HepG2 (cell line): ENCODE results near the gene ECEL1. TPM values are rescaled to one million over a fixed set of nuclear protein-coding genes. Genes with fewer than 3 reads are reported as not detected.

Source experiments
- ATAC-seq: fragments of 200-7000 bp; cut with Tn5 transposase; 3 replicates; pipeline ENCODE4 v1.9.1; 2020; ENCODE audit warnings: mild to moderate bottlenecking, moderate library complexity
- BruUV-seq: library from RNA; stranded (reverse); fragments of 400-500 nt; replicated peaks from 2 replicates; lab custom pipeline; 2021; lab: Mats Ljungman, UMichigan
- CTCF ChIA-PET: fragments of 300-600 bp; formaldehyde crosslinking; extraction: SDS; loops from one replicate; lab custom pipeline; 2021; ENCODE audit warnings: low total read pairs, inconsistent platforms, low intra/inter-chr PET ratio; lab: Yijun Ruan, JAX
- POLR2A ChIA-PET: fragments of 350-600 bp; sonication (Branson Sonifier 250); formaldehyde crosslinking; loops from one replicate; lab custom pipeline; 2020; ENCODE audit warnings: antibody characterized with exemption, inconsistent platforms; lab: Yijun Ruan, JAX
- DNase-seq: peaks from one replicate; pipeline ENCODE4 v3.0.0-alpha.2; 2015; ENCODE audit warnings: low spot score
- FAIRE-seq: peaks from 3 replicates; lab custom pipeline; 2011; peaks lifted over from hg19 to GRCh38; lab: Jason Lieb, UNC
- H2AFZ ChIP-seq: one replicate; pipeline ENCODE4 v1.6.1; 2011; ENCODE audit warnings: low read length, inconsistent platforms
- H3K27ac ChIP-seq: fragments of 300-600 bp; 3 replicates; pipeline ENCODE4 v1.8.0; 2011; ENCODE audit warnings: mixed run types, mild to moderate bottlenecking, mixed read lengths, low read length, inconsistent platforms; ENCODE audit not compliant: insufficient read depth; ENCODE audit errors: extremely low read length
- H3K27me3 ChIP-seq, 2 experiments: fragments of 200-600 bp in 1 of 2; 2 replicates in 1 of 2; 3 replicates in 1 of 2; pipeline versions ENCODE4 v1.6.0 to v1.8.0; 2011; ENCODE audit warnings: low read length in 2 of 2, mild to moderate bottlenecking in 2 of 2, moderate library complexity in 2 of 2, inconsistent platforms in 1 of 2; ENCODE audit not compliant: insufficient read depth in 2 of 2, control insufficient read depth in 1 of 2
- H3K36me3 ChIP-seq, 2 experiments: fragments of 200-600 bp in 1 of 2; replicated peaks in 1 of 2; 2 replicates in 1 of 2; 3 replicates in 1 of 2; pipeline versions ENCODE4 v1.5.1 to v1.8.0; 2011; ENCODE audit warnings: low read length in 2 of 2, inconsistent platforms in 1 of 2; ENCODE audit not compliant: insufficient read depth in 2 of 2, control insufficient read depth in 1 of 2
- H3K4me1 ChIP-seq: 2 replicates; pipeline ENCODE4 v1.5.1; 2012; ENCODE audit warnings: low read length, inconsistent platforms; ENCODE audit not compliant: insufficient read depth
- H3K4me2 ChIP-seq: 2 replicates; pipeline ENCODE4 v1.6.0; 2011; ENCODE audit warnings: low read depth, low read length, inconsistent platforms
- H3K4me3 ChIP-seq, 3 experiments: fragments of 200-600 bp in 1 of 3; sonication (generic), shearing (Covaris generic) in 1 of 3; replicated peaks in 1 of 3; 2 replicates each; pipeline ENCODE4 v1.5.1; 2011 to 2016; ENCODE audit warnings: low read length in 3 of 3, inconsistent platforms in 2 of 3, low read depth in 2 of 3, mild to moderate bottlenecking in 2 of 3, control low read depth in 1 of 3, mixed read lengths in 1 of 3; ENCODE audit not compliant: insufficient read depth in 1 of 3
- H3K79me2 ChIP-seq: one replicate; pipeline ENCODE4 v1.6.1; 2011; ENCODE audit warnings: low read length, inconsistent platforms; ENCODE audit not compliant: insufficient read depth
- H3K9ac ChIP-seq: 2 replicates; pipeline ENCODE4 v1.6.0; 2011; ENCODE audit warnings: mild to moderate bottlenecking, low read depth, low read length, inconsistent platforms; ENCODE audit not compliant: insufficient read depth
- H3K9me3 ChIP-seq: 2 replicates; pipeline ENCODE4 v1.5.1; 2012; ENCODE audit warnings: mild to moderate bottlenecking, low read length
- H4K20me1 ChIP-seq: 2 replicates; pipeline ENCODE4 v1.6.0; 2011; ENCODE audit warnings: inconsistent platforms, mild to moderate bottlenecking, low read length, moderate library complexity; ENCODE audit not compliant: insufficient read depth
- AGO1 ChIP-seq: fragments of 200-400 bp; formaldehyde crosslinking; IDR thresholded peaks from 2 replicates; pipeline ENCODE4 v1.6.1; 2017; ENCODE audit warnings: mild to moderate bottlenecking, low read depth, low read length, moderate library complexity; ENCODE audit not compliant: poor library complexity, severe bottlenecking
- AKAP8 ChIP-seq: sonication (generic); formaldehyde crosslinking; IDR thresholded peaks from 2 replicates; pipeline ENCODE4 v1.5.1; 2020; ENCODE audit warnings: mild to moderate bottlenecking, missing genetic modification reagents
- ATF3 ChIP-seq: sonication (generic); formaldehyde crosslinking; IDR thresholded peaks from 2 replicates; pipeline ENCODE4 v1.4.0; 2020; ENCODE audit warnings: missing genetic modification reagents
- CTCF ChIP-seq: sonication (generic); formaldehyde crosslinking; IDR thresholded peaks from 2 replicates; pipeline ENCODE4 v1.5.0; 2020; ENCODE audit warnings: mild to moderate bottlenecking, missing genetic modification reagents, moderate library complexity
- FOXC1 ChIP-seq: sonication (generic); formaldehyde crosslinking; IDR thresholded peaks from 2 replicates; pipeline ENCODE4 v1.8.0; 2022; ENCODE audit warnings: mild to moderate bottlenecking, missing genetic modification reagents, borderline replicate concordance
- FOXO1 ChIP-seq: sonication (generic); formaldehyde crosslinking; IDR thresholded peaks from 2 replicates; pipeline ENCODE4 v1.4.0; 2020; ENCODE audit warnings: missing genetic modification reagents
- FOXO4 ChIP-seq: sonication (generic); formaldehyde crosslinking; conservative IDR thresholded peaks from 2 replicates; pipeline ENCODE4 v1.8.1; 2023; ENCODE audit warnings: missing genetic modification reagents
- MED1 ChIP-seq: sonication (generic); formaldehyde crosslinking; IDR thresholded peaks from 2 replicates; pipeline ENCODE4 v1.4.0; 2020; ENCODE audit warnings: missing genetic modification reagents
- MEIS2 ChIP-seq: sonication (generic); formaldehyde crosslinking; IDR thresholded peaks from 2 replicates; pipeline ENCODE4 v1.9.0; 2021; ENCODE audit warnings: mild to moderate bottlenecking, missing genetic modification reagents
- RAD21 ChIP-seq: fragments of 450-650 bp; formaldehyde crosslinking; IDR thresholded peaks from 2 replicates; pipeline ENCODE4 v1.5.0; 2020; ENCODE audit warnings: mild to moderate bottlenecking
- RARA ChIP-seq: IDR thresholded peaks from 2 replicates; pipeline ENCODE4 v1.6.1; 2016; ENCODE audit warnings: missing genetic modification reagents, missing compliant biosample characterization
- SP2 ChIP-seq: sonication (generic); formaldehyde crosslinking; IDR thresholded peaks from 2 replicates; pipeline ENCODE4 v1.5.1; 2020; ENCODE audit warnings: mild to moderate bottlenecking, missing genetic modification reagents
- STAG1 ChIP-seq: sonication (generic); formaldehyde crosslinking; IDR thresholded peaks from 2 replicates; pipeline ENCODE4 v1.4.0; 2020; ENCODE audit warnings: missing genetic modification reagents
- TP53 ChIP-seq: sonication (generic); formaldehyde crosslinking; conservative IDR thresholded peaks from 2 replicates; pipeline ENCODE4 v1.4.0; 2020; ENCODE audit warnings: missing genetic modification reagents
- ZFX ChIP-seq: sonication (generic); formaldehyde crosslinking; IDR thresholded peaks from 2 replicates; pipeline ENCODE4 v1.4.0; 2020; ENCODE audit warnings: mild to moderate bottlenecking, low read depth, missing genetic modification reagents, moderate library complexity
- ZFY ChIP-seq: sonication (generic); formaldehyde crosslinking; IDR thresholded peaks from 2 replicates; pipeline ENCODE4 v1.4.0; 2020; ENCODE audit warnings: missing genetic modification reagents
- ZNF232 ChIP-seq: sonication (generic); formaldehyde crosslinking; IDR thresholded peaks from 2 replicates; pipeline ENCODE4 v1.4.0; 2020; ENCODE audit warnings: missing genetic modification reagents, borderline replicate concordance
- ZNF691 ChIP-seq: sonication (generic); formaldehyde crosslinking; IDR thresholded peaks from 2 replicates; pipeline ENCODE4 v1.4.0; 2020; ENCODE audit warnings: missing genetic modification reagents, low read depth, mild to moderate bottlenecking, borderline replicate concordance
- ZNF737 ChIP-seq: sonication (generic); formaldehyde crosslinking; IDR thresholded peaks from 2 replicates; pipeline ENCODE4 v1.5.0; 2020; ENCODE audit warnings: missing genetic modification reagents, mild to moderate bottlenecking, borderline replicate concordance
- WGBS: methylation state at CpG from one replicate; pipeline ENCODE4 v1.1.6; 2017; ENCODE audit warnings: low lambda C conversion rate; 5-methylcytosine and 5-hydroxymethylcytosine counted together
- in situ Hi-C: cut with HindIII; loops from 2 replicates; pipeline ENCODE4 v1.10.0; 2017; ENCODE audit warnings: low pct_unique_long_range_greater_than_20kb; ENCODE audit not compliant: extremely low pct_ligation_motif_present
- intact Hi-C: fragments of 100-400 bp; cut with micrococcal nuclease; formaldehyde crosslinking; loops from one replicate; pipeline ENCODE4 v1.10.0; 2022; ENCODE audit not compliant: unreplicated experiment
- polyA plus RNA-seq, 8 experiments: library from polyadenylated mRNA; depleted of rRNA in 3 of 8; stranded (reverse) in 7 of 8; unstranded in 1 of 8; fragments of >200 nt; fragmentation: Illumina TruSeq in 4 of 8; extraction: Trizol in 4 of 8; gene quantifications; 2 replicates each; pipeline versions ENCODE4 v1.2.1 to v1.2.3, GENCODE V29; 2011 to 2016; ENCODE audit warnings: low read depth in 4 of 8, missing spikeins in 1 of 8, mixed read lengths in 1 of 8; ENCODE audit not compliant: insufficient read depth in 1 of 8
- total RNA-seq, 5 experiments: library from RNA; depleted of rRNA; stranded (reverse); fragments of >200 nt; fragmentation: Illumina TruSeq; extraction: Trizol; gene quantifications; 2 replicates each; pipeline ENCODE4 v1.2.3, GENCODE V29; 2016; ENCODE audit warnings: low read depth in 1 of 5

Gene ECEL1
- total and polyA plus RNA-seq, 2 of the 13 experiments (the other 11 are each of a cell fraction or from before 2014, with no cell fraction given): not detected

DNA sequence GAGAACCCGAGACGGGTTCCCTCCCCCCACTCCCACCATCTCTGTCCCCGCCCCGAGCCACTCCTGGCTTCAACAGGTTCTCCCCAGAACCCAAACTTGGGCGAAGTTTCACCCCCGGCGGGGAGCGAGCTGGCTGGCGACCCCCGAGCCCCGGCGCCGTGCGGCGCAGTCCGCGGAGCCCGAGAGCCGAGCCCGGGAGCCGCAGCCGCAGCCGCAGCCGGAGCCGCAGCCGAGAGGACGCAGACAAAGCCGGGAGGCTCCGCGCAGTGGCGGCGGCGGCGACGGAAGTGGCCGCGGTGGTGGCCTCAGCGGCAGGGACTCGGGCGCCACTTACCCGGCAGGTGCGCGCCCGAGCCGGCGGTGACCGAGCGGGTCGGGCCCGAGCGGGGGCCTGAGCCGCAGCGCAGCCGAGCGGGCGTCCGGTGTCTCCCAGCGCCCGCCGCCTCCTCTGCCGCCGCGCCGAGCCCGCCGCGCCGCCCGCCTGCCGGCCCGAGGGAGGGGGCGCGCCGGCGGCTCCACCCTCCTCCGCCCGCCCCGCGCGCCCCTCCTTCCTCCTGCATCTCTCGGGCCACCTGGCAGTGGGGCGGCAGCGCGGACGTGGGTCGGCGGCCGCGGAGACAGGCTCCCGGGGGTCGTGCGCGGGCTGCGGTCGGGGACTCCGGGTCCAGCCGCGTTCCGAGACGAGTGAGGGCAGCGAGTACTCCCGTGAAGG lies at the start of gene ECEL1 (continued):
- TF ChIP-seq SP2 (CRISPR knock-in tag) (no peak), MEIS2 (no peak), FOXO1 (CRISPR knock-in tag) (no peak), ZNF232 (no peak)
- TF ChIP-seq, all 625 proteins: peak for 0

GRCh38 chr2:232537079-232537478 lies 49.4 kb upstream of the ECEL1 start:
- H3K27ac ChIP-seq: no peak overlapping the region
- peaks cover 0 to 20% of the 10 kb centered on the region in 2 experiments; a peak in 2 of 5 replicates for H3K27me3 ChIP-seq
- no peak overlapping the region for H3K4me3 ChIP-seq
- H4K20me1 ChIP-seq: no peaks in the 10 kb centered on the region
- ChIA-PET POLR2A (no interaction called here), CTCF (no interaction called here)
- no peak overlapping the region for H3K4me2 ChIP-seq
- in situ Hi-C loops: no loop called here
- no peak for FAIRE-seq
- no TSS peak for BruUV-seq
- WGBS: 32% methylated on average over 4 of the region's 5 CpGs
- H3K79me2 ChIP-seq: no peaks in the 10 kb centered on the region
- TF ChIP-seq ZNF737 (no peak), FOXC1 (CRISPR knock-in tag) (0 out of 2 replicates have a peak, but pooled peaks have one; percentile 28), ZFY (CRISPR knock-in tag) (0 out of 2 replicates have a peak, but pooled peaks have one; percentile 22), RAD21 (CRISPR knock-in tag) (peak; percentile 32; the same call in 1 of the 2 replicates), TP53 (CRISPR knock-in tag) (no peak), MED1 (CRISPR knock-in tag) (0 out of 2 replicates have a peak, but pooled peaks have one; percentile 18), RARA (no peak), CTCF (peak; percentile 68), AKAP8 (CRISPR knock-in tag) (no peak), ZFX (peak; percentile 28; the same call in 1 of the 2 replicates), FOXO4 (CRISPR knock-in tag) (0 out of 2 replicates have a peak, but pooled peaks have one; percentile 73), AGO1 (no peak), ZNF691 (CRISPR knock-in tag) (peak; percentile 64; the same call in 1 of the 2 replicates), STAG1 (CRISPR knock-in tag) (peak; percentile 62), ATF3 (CRISPR knock-in tag) (no peak)
- peak; percentile 51 for ATAC-seq
- DNase-seq: peak; percentile 48
- peaks cover 7% of the 10 kb centered on the region for H3K9me3 ChIP-seq
- intact Hi-C loops: loop anchor here (1.0 kb wide), 1 partner anchor 55 kb away; no protein-coding TSS in a partner anchor
- no peak overlapping the region for H2AFZ ChIP-seq
- 0 out of 2 replicates have a peak, but pooled peaks cover 6% of the 10 kb centered on the region for H3K4me1 ChIP-seq
- H3K9ac ChIP-seq: no peak overlapping the region
- no peaks in the 10 kb centered on the region for H3K36me3 ChIP-seq
